Mesothelial cell of epicardium (in vitro differentiated cells): ENCODE measurements around the gene ASGR1. TPM values are rescaled to one million over a fixed set of nuclear protein-coding genes. Genes with fewer than 3 reads are reported as not detected.
A peak's percentile ranks its signal among the peaks of the same experiment; 100 is the strongest.
"Not testable (repeated sequence)": the region's sequence is repeated elsewhere in the genome, so short reads cannot be mapped to it uniquely, and the experiment has no call there.

Source experiments
- DNase-seq, 2 experiments: peaks; one replicate each; pipeline ENCODE4 v3.0.0; 2021; ENCODE audit warnings: low spot score in 2 of 2; ENCODE audit not compliant: unreplicated experiment in 2 of 2
- H3K27ac Mint-ChIP-seq: 2 replicates; pipeline ENCODE4 v1.8.0; 2021; ENCODE audit warnings: mixed read lengths
- H3K27me3 Mint-ChIP-seq: 2 replicates; pipeline ENCODE4 v1.8.0; 2021; ENCODE audit warnings: low read depth, mixed read lengths
- H3K36me3 Mint-ChIP-seq: 2 replicates; pipeline ENCODE4 v1.8.0; 2021; ENCODE audit warnings: mixed read lengths
- H3K4me1 Mint-ChIP-seq: 2 replicates; pipeline ENCODE4 v1.8.0; 2021; ENCODE audit warnings: mixed read lengths
- H3K4me3 Mint-ChIP-seq: 2 replicates; pipeline ENCODE4 v1.8.0; 2021; ENCODE audit warnings: mild to moderate bottlenecking, moderate library complexity, mixed read lengths
- H3K9me3 Mint-ChIP-seq: 2 replicates; pipeline ENCODE4 v1.8.0; 2021; ENCODE audit warnings: mixed read lengths
- CTCF ChIP-seq: fragments of 200-600 bp; sonication (generic); IDR thresholded peaks from one replicate; pipeline ENCODE4 v1.5.0; 2021; ENCODE audit warnings: antibody characterized with exemption; ENCODE audit not compliant: unreplicated experiment
- total RNA-seq: library from RNA; stranded (reverse); gene quantifications from 3 replicates; pipeline ENCODE4 v1.2.1, GENCODE V29; 2021

Gene ASGR1
- total RNA-seq, 1 donor from 2014 or later, result 19.7 TPM

- H3K4me3 Mint-ChIP-seq, result no peak overlapping the region
- H3K9me3 Mint-ChIP-seq, result no peaks in the 10 kb centered on the region
- H3K27me3 Mint-ChIP-seq, result no peaks in the 10 kb centered on the region
- no peak for DNase-seq
- H3K27ac Mint-ChIP-seq, result no peak overlapping the region
- H3K36me3 Mint-ChIP-seq, result peaks cover 7% of the 10 kb centered on the region
- no peak for TF ChIP-seq CTCF
- H3K4me1 Mint-ChIP-seq, result peaks cover 9% of the 10 kb centered on the region
Observed at GRCh38 chr17:7175330-7175733, 3.8 kb downstream of the ASGR1 start.

- DNase-seq, result no peak
- no peaks in the 10 kb centered on the region for H3K27me3 Mint-ChIP-seq
- no peaks in the 10 kb centered on the region for H3K9me3 Mint-ChIP-seq
- H3K36me3 Mint-ChIP-seq, result peaks cover 7% of the 10 kb centered on the region
- no peak for TF ChIP-seq CTCF
- no peak overlapping the region for H3K4me3 Mint-ChIP-seq
- peaks cover 9% of the 10 kb centered on the region for H3K4me1 Mint-ChIP-seq
- no peak overlapping the region for H3K27ac Mint-ChIP-seq
Observed at GRCh38 chr17:7174603-7175326, 4.4 kb downstream of the ASGR1 start.

GRCh38 chr17:7173687-7174602 is 5.2 kb downstream of the ASGR1 start:
- no peak overlapping the region for H3K4me3 Mint-ChIP-seq
- H3K27ac Mint-ChIP-seq, result no peak overlapping the region
- peaks cover 10% of the 10 kb centered on the region for H3K36me3 Mint-ChIP-seq
- H3K4me1 Mint-ChIP-seq, result peaks cover 9% of the 10 kb centered on the region
- no peaks in the 10 kb centered on the region for H3K27me3 Mint-ChIP-seq
- peaks cover 6% of the 10 kb centered on the region for H3K9me3 Mint-ChIP-seq
- TF ChIP-seq CTCF, result no peak
- DNase-seq, result peak in 1 of 2 experiments; percentile 44

- peaks cover 10% of the 10 kb centered on the region for H3K36me3 Mint-ChIP-seq
- not testable (repeated sequence) for H3K4me3 Mint-ChIP-seq, DNase-seq, H3K9me3 Mint-ChIP-seq, H3K27ac Mint-ChIP-seq, H3K4me1 Mint-ChIP-seq, H3K27me3 Mint-ChIP-seq
Observed at GRCh38 chr17:7172522-7173191, 6.5 kb downstream of the ASGR1 start.

GRCh38 chr17:7169565-7169908 is 9.6 kb downstream of the ASGR1 start:
- H3K9me3 Mint-ChIP-seq, H3K27ac Mint-ChIP-seq, H3K4me3 Mint-ChIP-seq, H3K27me3 Mint-ChIP-seq, DNase-seq, H3K4me1 Mint-ChIP-seq: not testable (repeated sequence)
- peaks cover 10% of the 10 kb centered on the region for H3K36me3 Mint-ChIP-seq

GRCh38 chr17:7168841-7169564 is 10.2 kb downstream of the ASGR1 start:
- H3K4me1 Mint-ChIP-seq, H3K9me3 Mint-ChIP-seq, H3K27me3 Mint-ChIP-seq, DNase-seq, H3K27ac Mint-ChIP-seq, H3K4me3 Mint-ChIP-seq: not testable (repeated sequence)
- H3K36me3 Mint-ChIP-seq, result peaks cover 10% of the 10 kb centered on the region
